Uterus (tissue), 4 donors: ENCODE results near the gene IRGC. TPM values are rescaled to one million over a fixed set of nuclear protein-coding genes. Genes with fewer than 3 reads are reported as not detected.

ENCODE experiments used
- DNase-seq, 2 donors: peaks; one replicate each; pipeline ENCODE4 v3.0.0-alpha.2; 2019 to 2020
- H3K27ac ChIP-seq, 2 donors: fragments of 200-600 bp; sonication (generic); 1 replicate in 1 of 2; 2 replicates in 1 of 2; pipeline ENCODE4 v1.5.1; 2016 to 2018
- H3K27me3 ChIP-seq, 2 donors: fragments of 200-600 bp; sonication (generic); one replicate each; pipeline ENCODE4 v1.5.1; 2018 to 2019; ENCODE audit warnings: control low read depth in 1 of 2
- H3K36me3 ChIP-seq, 2 donors: fragments of 200-600 bp; sonication (generic); one replicate each; pipeline ENCODE4 v1.5.1; 2019; ENCODE audit warnings: control low read depth in 1 of 2
- H3K4me1 ChIP-seq, 2 donors: fragments of 200-600 bp; sonication (generic); one replicate each; pipeline ENCODE4 v1.5.1; 2018 to 2019; ENCODE audit warnings: control low read depth in 1 of 2
- H3K4me3 ChIP-seq, 2 donors: fragments of 200-600 bp; sonication (generic); 1 replicate in 1 of 2; 2 replicates in 1 of 2; pipeline ENCODE4 v1.5.1; 2018 to 2019; ENCODE audit warnings: mild to moderate bottlenecking in 1 of 2
- H3K9me3 ChIP-seq, 2 donors: fragments of 200-600 bp; sonication (generic); one replicate each; pipeline ENCODE4 v1.5.1; 2019; ENCODE audit warnings: control low read depth in 1 of 2
- POLR2A ChIP-seq, 2 donors: fragments of 450-650 bp; IDR thresholded peaks; one replicate each; pipeline ENCODE4 v1.6.1; 2016; ENCODE audit warnings: antibody characterized with exemption in 2 of 2, mild to moderate bottlenecking in 1 of 2, moderate library complexity in 1 of 2
- intact Hi-C: fragments of 100-400 bp; cut with DNase I; formaldehyde crosslinking; loops from one replicate; pipeline ENCODE4 v1.15.1; 2023; ENCODE audit warnings: low total_unique reads
- total RNA-seq, 4 donors: library from RNA; depleted of rRNA in 3 of 4; stranded (reverse); fragments of >200 nt in 3 of 4; gene quantifications; one replicate each; pipeline versions ENCODE4 v1.1.0 to v1.2.4, GENCODE V29; 2014 to 2023
- TF ChIP-seq, protein P1 (sequence below), 4 experiments: fragments of 200-600 bp in 2 of 4; fragments of 450-650 bp in 2 of 4; sonication (generic) in 2 of 4; IDR thresholded peaks; one replicate each; pipeline ENCODE4 v1.5.1; 2016 to 2019; ENCODE audit warnings: antibody characterized with exemption in 4 of 4, mild to moderate bottlenecking in 2 of 4, moderate library complexity in 1 of 4
- donor health status: DM: yes; HTN: yes; CAD: no.

The IRGC gene, protein sequence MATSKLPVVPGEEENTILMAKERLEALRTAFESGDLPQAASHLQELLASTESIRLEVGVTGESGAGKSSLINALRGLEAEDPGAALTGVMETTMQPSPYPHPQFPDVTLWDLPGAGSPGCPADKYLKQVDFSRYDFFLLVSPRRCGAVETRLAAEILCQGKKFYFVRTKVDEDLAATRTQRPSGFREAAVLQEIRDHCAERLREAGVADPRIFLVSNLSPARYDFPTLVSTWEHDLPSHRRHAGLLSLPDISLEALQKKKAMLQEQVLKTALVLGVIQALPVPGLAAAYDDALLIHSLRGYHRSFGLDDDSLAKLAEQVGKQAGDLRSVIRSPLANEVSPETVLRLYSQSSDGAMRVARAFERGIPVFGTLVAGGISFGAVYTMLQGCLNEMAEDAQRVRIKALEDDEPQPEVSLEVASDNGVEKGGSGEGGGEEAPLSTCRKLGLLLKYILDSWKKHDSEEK
- total RNA-seq = not detected

DNA sequence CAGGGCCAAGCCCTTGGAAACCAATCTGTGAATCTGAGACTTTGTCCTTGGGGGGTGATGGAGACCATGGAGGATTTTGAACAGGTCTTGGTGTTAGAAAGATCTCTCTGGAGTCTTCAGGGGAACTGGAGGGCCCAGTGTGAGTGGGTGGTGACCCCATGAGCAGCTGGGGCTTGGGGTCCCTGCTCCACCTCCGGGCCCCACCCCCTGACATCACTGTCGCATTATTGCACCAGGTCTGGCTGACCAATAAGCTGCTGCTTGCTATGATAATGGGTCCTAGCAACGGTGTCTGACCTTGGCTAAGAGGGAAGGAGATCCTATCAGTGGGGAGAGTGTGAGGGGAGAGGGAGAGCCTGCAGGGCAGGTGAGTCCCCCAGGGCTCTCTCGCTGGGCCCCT, at the start of gene IRGC:
TSS of gene IRGC (plus strand) at position 301 of the 400 bp plus-strand sequence. CDS start 2,483 bp downstream, outside the sequence.
- no peak for DNase-seq
- no peak for TF ChIP-seq POLR2A (IDR thresholded peaks at IDR 0.05)
- TF ChIP-seq, protein P1, sequence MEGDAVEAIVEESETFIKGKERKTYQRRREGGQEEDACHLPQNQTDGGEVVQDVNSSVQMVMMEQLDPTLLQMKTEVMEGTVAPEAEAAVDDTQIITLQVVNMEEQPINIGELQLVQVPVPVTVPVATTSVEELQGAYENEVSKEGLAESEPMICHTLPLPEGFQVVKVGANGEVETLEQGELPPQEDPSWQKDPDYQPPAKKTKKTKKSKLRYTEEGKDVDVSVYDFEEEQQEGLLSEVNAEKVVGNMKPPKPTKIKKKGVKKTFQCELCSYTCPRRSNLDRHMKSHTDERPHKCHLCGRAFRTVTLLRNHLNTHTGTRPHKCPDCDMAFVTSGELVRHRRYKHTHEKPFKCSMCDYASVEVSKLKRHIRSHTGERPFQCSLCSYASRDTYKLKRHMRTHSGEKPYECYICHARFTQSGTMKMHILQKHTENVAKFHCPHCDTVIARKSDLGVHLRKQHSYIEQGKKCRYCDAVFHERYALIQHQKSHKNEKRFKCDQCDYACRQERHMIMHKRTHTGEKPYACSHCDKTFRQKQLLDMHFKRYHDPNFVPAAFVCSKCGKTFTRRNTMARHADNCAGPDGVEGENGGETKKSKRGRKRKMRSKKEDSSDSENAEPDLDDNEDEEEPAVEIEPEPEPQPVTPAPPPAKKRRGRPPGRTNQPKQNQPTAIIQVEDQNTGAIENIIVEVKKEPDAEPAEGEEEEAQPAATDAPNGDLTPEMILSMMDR (IDR thresholded peaks at IDR 0.05) = no peak
- H3K36me3 ChIP-seq = no peaks in the 10 kb centered on the region
- intact Hi-C loops = no loop called here
- no peaks in the 10 kb centered on the region for H3K27me3 ChIP-seq
- no peaks in the 10 kb centered on the region for H3K9me3 ChIP-seq
- H3K4me3 ChIP-seq = no peak within 1 kb of the TSS
- H3K4me1 ChIP-seq = no peaks in the 10 kb centered on the region
- H3K27ac ChIP-seq = no peak within 1 kb of the TSS

DNA sequence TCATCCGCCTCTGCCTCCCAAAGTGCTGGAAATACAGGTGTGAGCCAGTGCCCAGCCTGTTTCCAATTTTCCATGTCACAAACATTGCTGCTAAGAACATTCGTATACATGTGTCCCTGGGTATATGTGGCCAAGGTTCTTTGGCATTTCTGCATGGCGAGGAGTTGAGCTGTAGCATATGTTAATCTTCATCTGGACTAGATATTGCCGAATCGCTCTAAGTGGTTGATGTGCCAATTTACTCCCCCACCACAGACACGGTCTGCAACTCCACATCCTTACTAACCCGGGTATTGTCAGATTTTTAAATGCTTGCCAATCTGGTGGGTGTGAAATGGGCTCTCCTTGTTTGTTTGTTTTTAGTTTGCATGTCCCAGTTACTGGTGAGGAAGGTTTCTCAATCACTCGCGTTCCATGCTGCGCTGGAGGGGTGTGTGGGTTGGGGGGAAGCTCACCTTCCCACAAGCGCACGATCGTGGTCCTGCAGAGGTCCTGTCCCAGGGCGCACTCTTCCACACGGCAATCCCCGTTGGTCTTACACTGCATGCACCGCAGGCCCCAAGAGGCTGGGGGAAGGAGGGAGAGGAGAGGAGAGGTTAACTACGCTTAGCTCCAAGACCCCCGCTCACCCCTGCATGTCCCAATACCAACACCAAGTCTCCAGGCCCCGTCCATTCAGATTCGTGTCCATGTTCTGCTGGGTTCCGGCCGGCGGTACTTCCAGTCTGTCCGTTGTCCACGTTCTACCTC, 48.6 kb upstream of the IRGC start:
- H3K4me3 ChIP-seq = peak overlapping the region; percentile 32 to 41
- peak; percentile 34 to 37 for DNase-seq
- TF ChIP-seq POLR2A (IDR thresholded peaks at IDR 0.05) = no peak
- TF ChIP-seq, protein P1 (IDR thresholded peaks at IDR 0.05) = no peak
- no peaks in the 10 kb centered on the region for H3K27me3 ChIP-seq
- peak overlapping the region; percentile 89 to 95 for H3K27ac ChIP-seq
- no peaks in the 10 kb centered on the region for H3K9me3 ChIP-seq
- intact Hi-C loops = loop anchor here (5.0 kb wide), 1 partner anchor 90 kb away; the partner anchor contains the start of genes PINLYP and XRCC1
- H3K4me1 ChIP-seq = peaks cover 0 to 7% of the 10 kb centered on the region in 2 donors
- H3K36me3 ChIP-seq = no peaks in the 10 kb centered on the region

GRCh38 chr19:43667876-43668405, 47.9 kb upstream of the IRGC start:
- H3K27ac ChIP-seq = peak overlapping the region; percentile 89 to 95
- TF ChIP-seq, protein P1 (IDR thresholded peaks at IDR 0.05) = no peak
- TF ChIP-seq POLR2A (IDR thresholded peaks at IDR 0.05) = no peak
- no peaks in the 10 kb centered on the region for H3K9me3 ChIP-seq
- intact Hi-C loops = loop anchor here (5.0 kb wide), 1 partner anchor 91 kb away; the partner anchor contains the start of genes PINLYP and XRCC1
- H3K36me3 ChIP-seq = no peaks in the 10 kb centered on the region
- DNase-seq = no peak
- peaks cover 0 to 7% of the 10 kb centered on the region in 2 donors for H3K4me1 ChIP-seq
- no peaks in the 10 kb centered on the region for H3K27me3 ChIP-seq
- peak overlapping the region; percentile 32 to 41 for H3K4me3 ChIP-seq

DNA sequence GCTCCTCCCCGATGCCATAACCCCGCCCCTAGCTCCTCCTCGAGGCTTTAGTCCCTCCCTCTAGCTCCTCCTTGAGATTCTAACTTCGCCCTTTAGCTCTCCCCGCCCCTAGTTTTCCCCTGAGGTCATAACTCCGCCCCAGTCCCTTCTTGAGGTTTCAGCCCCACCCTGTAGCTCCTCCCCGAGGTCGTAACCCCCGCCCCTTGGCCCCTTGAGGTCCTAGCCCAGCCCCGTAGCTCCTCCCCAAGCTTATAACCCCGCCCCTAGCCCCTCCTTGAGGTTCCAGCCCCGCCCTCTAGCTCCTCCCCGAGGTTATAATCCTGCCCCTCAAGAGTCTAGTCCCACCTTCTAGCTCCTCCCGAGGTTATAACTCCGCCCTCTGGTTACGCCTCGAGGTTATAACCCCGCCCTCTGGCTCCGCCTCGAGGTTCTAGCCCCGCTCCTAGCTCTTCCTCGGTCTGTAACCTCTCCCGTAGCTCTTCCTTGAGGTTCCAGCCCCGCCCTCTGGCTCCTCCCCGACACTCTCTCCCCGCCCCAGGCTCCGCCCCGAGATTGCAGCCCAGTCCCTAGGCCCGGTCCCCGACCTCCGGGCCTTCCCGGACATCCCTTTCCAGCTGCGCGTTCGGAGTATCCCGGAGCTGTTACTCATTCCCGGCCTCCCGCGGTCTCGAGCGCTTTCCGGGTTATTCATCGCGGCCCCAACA, 47.3 kb upstream of the IRGC start:
- peaks cover 0 to 7% of the 10 kb centered on the region in 2 donors for H3K4me1 ChIP-seq
- intact Hi-C loops = loop anchor here (5.0 kb wide), 1 partner anchor 91 kb away; the partner anchor contains the start of genes PINLYP and XRCC1
- peak; percentile 99 to 100 for DNase-seq
- H3K36me3 ChIP-seq = no peaks in the 10 kb centered on the region
- H3K9me3 ChIP-seq = no peaks in the 10 kb centered on the region
- peak overlapping the region; percentile 57 to 65 for H3K4me3 ChIP-seq
- peak overlapping the region; percentile 89 to 95 for H3K27ac ChIP-seq
- no peaks in the 10 kb centered on the region for H3K27me3 ChIP-seq
- TF ChIP-seq, protein P1 (IDR thresholded peaks at IDR 0.05) = no peak
- TF ChIP-seq POLR2A (IDR thresholded peaks at IDR 0.05) = peak; percentile 86 to 89
